IPS DF 6.9 (cell line): ENCODE measurements around the gene TPP1.

Source experiments
- DNase-seq: peaks from one replicate; pipeline ENCODE4 v3.0.0-alpha.2; 2013; ENCODE audit warnings: low read depth, low spot score
- H3K27ac ChIP-seq: one replicate; pipeline ENCODE4 v1.5.1; 2013; ENCODE audit warnings: low read length, control low read depth
- H3K27me3 ChIP-seq: 2 replicates; pipeline ENCODE4 v1.6.1; 2013; ENCODE audit warnings: mild to moderate bottlenecking, low read length; ENCODE audit not compliant: control insufficient read depth, insufficient read depth
- H3K36me3 ChIP-seq: 2 replicates; pipeline ENCODE4 v1.6.1; 2013; ENCODE audit warnings: low read length; ENCODE audit not compliant: control insufficient read depth, insufficient read depth
- H3K4me1 ChIP-seq: 2 replicates; pipeline ENCODE4 v1.6.1; 2013; ENCODE audit warnings: low read length; ENCODE audit not compliant: control insufficient read depth, insufficient read depth
- H3K4me3 ChIP-seq: 2 replicates; pipeline ENCODE4 v1.5.1; 2013; ENCODE audit warnings: mild to moderate bottlenecking, low read length
- H3K9me3 ChIP-seq: 2 replicates; pipeline ENCODE4 v1.6.1; 2013; ENCODE audit warnings: low read length, inconsistent platforms; ENCODE audit not compliant: control insufficient read depth, insufficient read depth
- WGBS: extraction: QIAGEN DNeasy Blood & Tissue Kit; methylation state at CpG from one replicate; pipeline ENCODE4 v1.1.7; 2013; ENCODE audit warnings: mixed read lengths, missing lambda C conversion rate; ENCODE audit not compliant: insufficient read length, insufficient coverage; 5-methylcytosine and 5-hydroxymethylcytosine counted together

Gene TPP1

DNA sequence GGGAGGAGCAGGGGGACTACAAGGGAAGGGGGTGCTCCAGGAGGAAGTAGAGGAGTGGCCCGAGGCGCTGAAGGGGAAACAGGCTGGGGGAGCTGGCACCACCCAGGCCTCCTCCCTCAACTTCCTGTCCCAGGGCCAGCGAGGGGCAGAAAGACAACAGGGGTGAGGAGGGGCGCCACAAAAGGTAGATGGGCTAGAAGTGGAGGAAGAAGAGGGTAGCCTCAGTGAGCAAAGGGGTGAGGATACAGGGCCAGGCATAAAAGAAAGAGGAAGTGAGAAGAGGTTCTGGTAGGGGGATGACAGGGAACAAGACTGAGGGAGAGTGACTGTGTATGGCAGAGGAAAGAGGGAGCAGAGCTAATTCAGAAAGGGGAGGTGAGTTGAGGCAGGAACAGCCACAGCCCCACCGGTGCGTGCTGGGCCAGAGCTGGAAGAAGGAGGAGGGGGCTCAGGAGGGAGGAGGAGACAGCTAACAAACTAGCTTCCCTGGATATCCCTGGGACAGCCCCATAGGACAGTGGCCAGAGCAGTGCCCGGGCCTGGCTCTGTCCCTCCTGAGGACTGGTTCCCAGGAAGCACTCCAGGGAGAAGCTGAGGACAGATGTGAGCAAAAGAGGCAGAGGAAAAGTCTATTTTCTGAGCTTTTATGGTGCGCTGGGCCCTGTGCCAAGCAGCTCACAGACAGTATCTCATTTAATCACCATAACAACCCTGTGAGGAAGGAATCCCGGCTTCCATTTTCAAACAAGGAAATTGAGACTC, 27.9 kb upstream of the TPP1 start:
- WGBS, result no CpG with 5 or more reads among the region's 9 CpGs
- no peak for DNase-seq
- no peak overlapping the region for H3K27ac ChIP-seq

DNA sequence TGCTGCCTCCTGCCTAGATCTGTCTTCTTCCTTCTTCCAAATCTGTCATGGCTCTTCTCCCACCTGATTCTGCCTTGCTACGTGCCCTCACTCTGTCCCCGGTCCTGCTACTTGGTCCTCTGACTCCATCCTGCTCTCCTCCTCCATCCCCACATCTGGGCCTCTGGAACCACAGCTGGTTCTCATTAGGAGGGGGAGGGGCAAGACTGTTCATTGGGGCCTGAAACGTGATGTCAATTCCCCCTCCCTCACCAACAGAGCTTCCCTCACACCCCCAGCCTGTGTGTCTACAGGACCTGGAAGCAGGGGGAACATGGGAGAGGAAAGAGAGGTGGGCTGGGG, 27.3 kb upstream of the TPP1 start:
- WGBS, result no CpG with 5 or more reads among the region's 3 CpGs
- Histone ChIP-seq H3K4me1 (no peaks in the 10 kb centered on the region), H3K27me3 (no peaks in the 10 kb centered on the region), H3K9me3 (no peaks in the 10 kb centered on the region), H3K36me3 (no peaks in the 10 kb centered on the region), H3K27ac (no peak overlapping the region), H3K4me3 (no peak overlapping the region)
- DNase-seq, result no peak

More for the DNA sequence above, 27.9 kb upstream of the TPP1 start:
- Histone ChIP-seq H3K9me3 (no peaks in the 10 kb centered on the region), H3K27me3 (no peaks in the 10 kb centered on the region), H3K4me3 (no peak overlapping the region), H3K36me3 (no peaks in the 10 kb centered on the region), H3K4me1 (no peaks in the 10 kb centered on the region)

DNA sequence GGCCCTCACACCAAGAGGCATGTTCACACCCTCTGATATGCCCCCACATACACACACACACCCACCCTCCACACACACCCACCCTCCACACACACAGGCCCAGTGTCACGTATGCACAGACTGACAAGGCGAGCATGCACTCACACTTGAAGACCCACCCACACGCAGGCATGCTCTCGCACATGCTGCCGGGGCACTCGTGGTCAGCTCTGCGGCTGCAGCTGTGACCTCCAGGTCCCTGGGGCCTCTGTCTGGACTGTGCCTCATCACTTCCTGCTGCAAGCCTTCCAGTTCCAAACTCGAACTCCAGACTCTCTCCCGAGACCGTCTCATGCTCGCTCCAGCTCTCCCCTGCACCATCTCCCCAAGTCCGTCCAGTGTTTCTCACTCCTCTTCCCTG, 26.8 kb upstream of the TPP1 start:
- no peak for DNase-seq
- Histone ChIP-seq H3K4me3 (no peak overlapping the region), H3K36me3 (no peaks in the 10 kb centered on the region), H3K9me3 (no peaks in the 10 kb centered on the region), H3K27ac (no peak overlapping the region), H3K27me3 (no peaks in the 10 kb centered on the region), H3K4me1 (no peaks in the 10 kb centered on the region)
- no CpG with 5 or more reads among the region's 12 CpGs for WGBS

DNA sequence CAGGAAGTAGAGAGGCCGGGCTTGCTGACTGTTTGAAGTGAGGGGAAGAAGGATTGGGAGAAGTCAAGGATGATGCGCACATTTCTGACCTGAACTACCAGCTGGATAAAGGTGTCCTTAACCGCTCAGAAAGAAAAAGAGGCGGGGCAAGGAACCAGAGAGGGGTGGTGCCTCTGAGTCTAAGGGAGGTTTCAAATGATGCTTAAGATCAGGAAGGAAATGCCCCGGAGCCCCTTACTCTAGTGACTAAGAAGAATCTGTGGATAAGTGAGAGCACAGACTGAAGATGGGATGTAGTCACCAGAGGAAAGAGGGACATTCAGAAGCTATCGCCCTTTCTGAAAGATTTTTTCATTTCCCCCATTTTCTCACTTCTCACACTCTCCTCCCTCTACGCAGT, 23.7 kb upstream of the TPP1 start:
- no peak for DNase-seq
- H3K27ac ChIP-seq, result no peak overlapping the region
- H3K9me3 ChIP-seq, result no peaks in the 10 kb centered on the region
- H3K36me3 ChIP-seq, result no peaks in the 10 kb centered on the region
- H3K27me3 ChIP-seq, result no peaks in the 10 kb centered on the region
- H3K4me1 ChIP-seq, result no peaks in the 10 kb centered on the region
- no CpG with 5 or more reads among the region's 7 CpGs for WGBS
- H3K4me3 ChIP-seq, result no peak overlapping the region

DNA sequence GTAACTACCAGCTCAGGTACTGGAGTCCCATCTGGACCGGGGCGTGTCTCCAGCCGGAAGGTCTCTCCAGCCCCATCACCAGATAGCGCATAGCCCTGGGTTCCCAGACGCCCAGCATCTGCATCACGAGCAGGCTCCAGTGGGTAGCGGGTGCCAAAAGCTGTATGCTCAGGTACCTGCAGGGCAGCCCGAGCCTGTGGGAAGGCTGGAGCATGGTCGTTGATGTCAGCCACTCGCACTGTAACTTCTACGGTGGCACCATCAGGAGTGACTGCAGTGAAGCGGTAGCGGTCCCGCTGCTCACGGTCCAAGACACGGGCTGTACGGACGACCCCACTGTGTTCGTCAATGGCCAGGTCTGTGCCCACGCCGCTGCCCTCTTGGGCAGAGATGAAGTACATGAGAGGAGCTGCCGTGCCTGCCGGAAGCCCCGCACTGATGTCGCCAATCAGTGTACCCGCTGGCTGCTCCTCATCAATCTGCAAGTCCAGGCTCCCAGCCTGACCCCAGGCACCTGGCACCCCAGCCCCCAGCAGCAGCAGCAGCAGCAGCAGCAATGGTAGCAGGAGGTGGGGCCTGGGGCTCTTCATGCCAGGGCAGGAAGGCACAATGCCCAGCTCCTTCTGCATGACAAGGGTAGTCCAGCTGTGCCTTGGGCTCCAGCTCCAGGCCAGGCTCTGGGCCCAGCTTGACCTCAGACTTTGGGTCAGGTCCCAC, 21.9 kb upstream of the TPP1 start:
- no peaks in the 10 kb centered on the region for H3K27me3 ChIP-seq
- no CpG with 5 or more reads among the region's 26 CpGs for WGBS
- H3K36me3 ChIP-seq, result no peaks in the 10 kb centered on the region
- no peak overlapping the region for H3K4me3 ChIP-seq
- no peak overlapping the region for H3K27ac ChIP-seq
- no peaks in the 10 kb centered on the region for H3K4me1 ChIP-seq
- H3K9me3 ChIP-seq, result no peaks in the 10 kb centered on the region
- DNase-seq, result no peak

DNA sequence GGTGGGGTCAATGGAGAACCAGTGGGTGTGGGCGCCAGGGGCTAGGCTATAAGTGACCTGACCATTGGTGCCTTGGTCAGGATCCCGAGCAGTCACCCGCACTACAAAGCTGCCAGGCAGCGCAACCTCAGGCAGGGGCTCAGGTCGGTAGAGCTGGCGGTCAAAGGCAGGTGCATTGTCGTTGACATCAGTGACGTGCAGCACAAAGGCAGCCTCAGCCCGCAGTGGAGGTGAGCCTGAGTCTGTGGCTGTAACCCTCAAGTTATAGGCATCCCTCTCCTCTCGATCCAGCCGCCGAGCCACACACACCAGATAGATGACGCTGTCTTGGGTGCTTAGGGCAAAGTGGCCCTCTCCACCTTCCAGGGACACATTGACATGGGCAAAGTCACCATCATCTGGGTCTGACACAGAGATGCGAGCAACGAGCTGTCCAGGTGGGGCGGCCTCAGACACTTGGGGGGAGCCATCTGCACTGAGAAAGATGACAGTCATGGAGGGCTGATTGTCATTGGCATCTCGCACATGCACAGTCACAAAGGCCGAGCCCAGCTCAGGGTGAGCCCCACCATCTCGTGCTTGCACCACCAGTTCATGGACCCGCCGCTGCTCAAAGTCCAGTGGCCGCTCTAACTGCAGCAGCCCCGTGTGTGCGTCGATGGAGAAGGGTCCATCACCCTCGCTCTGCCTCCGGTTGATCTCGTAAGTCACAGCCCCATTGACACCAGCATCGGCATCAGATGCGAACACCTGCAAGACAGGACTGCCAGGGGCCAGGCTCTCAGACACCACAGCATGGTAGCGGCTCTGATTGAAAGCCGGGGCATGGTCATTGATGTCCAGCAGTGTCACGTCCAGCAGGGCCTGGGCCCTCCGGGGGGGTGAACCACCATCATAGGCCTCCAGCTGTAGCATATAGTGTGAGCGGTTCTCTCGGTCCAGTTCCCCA, 21.1 kb upstream of the TPP1 start:
- no peak for DNase-seq

DNA sequence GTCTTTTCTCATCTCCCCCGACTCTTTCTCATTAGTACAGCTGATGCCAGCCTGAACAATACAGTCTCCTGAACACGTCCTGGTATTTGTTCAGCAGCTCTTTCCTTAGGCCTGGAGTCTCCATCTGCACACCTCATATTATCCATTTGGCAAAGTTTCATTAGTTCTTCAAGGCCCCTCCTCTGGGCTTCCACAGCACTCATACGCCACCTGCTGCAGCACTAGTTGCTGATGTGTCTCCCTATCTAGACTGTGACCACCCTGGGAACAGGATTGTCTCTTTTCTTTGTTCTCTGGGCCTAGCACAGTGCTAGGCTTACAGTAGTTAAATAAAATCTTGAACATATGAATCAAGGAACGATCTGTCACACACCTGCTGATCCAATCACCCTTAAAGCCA, 19.2 kb upstream of the TPP1 start:
- DNase-seq, result no peak

More for the DNA sequence above, 21.1 kb upstream of the TPP1 start:
- Histone ChIP-seq H3K27me3 (no peaks in the 10 kb centered on the region), H3K9me3 (no peaks in the 10 kb centered on the region), H3K4me3 (no peak overlapping the region), H3K27ac (no peak overlapping the region), H3K4me1 (no peaks in the 10 kb centered on the region), H3K36me3 (no peaks in the 10 kb centered on the region)
- no CpG with 5 or more reads among the region's 36 CpGs for WGBS

DNA sequence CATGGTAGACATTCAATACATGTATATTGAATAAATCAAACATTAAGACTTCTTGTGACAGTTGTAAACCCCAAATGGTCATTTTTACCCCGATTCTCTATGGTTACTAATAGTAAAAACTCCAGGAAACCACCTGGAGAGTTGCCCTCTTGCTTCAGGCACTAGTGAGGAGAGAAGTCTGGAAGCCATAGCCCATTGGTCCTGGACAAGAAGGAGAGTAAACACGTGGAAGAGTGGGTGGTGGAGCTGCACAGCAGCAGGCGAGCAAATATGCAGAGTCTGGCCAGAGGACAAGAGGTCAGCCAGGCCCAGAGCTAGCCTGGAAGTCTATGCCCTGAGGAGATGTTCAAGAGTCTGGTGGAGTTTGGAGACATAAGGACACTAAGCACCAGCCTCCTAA, 18.6 kb upstream of the TPP1 start:
- WGBS, result no CpG with 5 or more reads among the region's 3 CpGs
- H3K27me3 ChIP-seq, result no peaks in the 10 kb centered on the region
- no peak overlapping the region for H3K27ac ChIP-seq
- no peak overlapping the region for H3K4me3 ChIP-seq
- H3K4me1 ChIP-seq, result no peaks in the 10 kb centered on the region
- H3K9me3 ChIP-seq, result no peaks in the 10 kb centered on the region
- no peaks in the 10 kb centered on the region for H3K36me3 ChIP-seq
- DNase-seq, result no peak

More for the DNA sequence above, 19.2 kb upstream of the TPP1 start:
- Histone ChIP-seq H3K4me1 (no peaks in the 10 kb centered on the region), H3K27me3 (no peaks in the 10 kb centered on the region), H3K27ac (no peak overlapping the region), H3K36me3 (no peaks in the 10 kb centered on the region), H3K9me3 (no peaks in the 10 kb centered on the region), H3K4me3 (no peak overlapping the region)
- no CpG with 5 or more reads among the region's 4 CpGs for whole genome bisulfite sequencing

DNA sequence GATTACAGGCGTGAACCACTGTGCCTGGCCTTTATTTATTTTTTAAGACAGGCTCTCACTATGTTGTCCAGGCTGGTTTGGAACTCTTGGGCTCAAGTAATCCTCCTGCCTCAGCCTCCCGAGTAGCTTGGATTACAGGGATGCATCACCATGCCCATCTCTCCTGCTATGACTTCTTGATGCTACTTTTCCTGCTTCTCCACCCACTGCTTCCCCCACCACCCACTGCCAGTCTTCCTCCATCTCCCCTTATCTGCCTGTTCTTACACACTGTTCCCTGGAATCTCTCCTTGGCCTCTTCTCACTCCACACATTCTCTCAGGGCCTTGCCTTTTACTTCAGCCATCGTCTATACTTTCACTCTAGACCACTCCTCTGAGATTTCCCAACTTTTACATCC, 17.3 kb upstream of the TPP1 start:
- H3K4me3 ChIP-seq, result no peak overlapping the region
- peaks cover under 1% of the 10 kb centered on the region; the same call in 1 of the 2 replicates for H3K27me3 ChIP-seq
- no peak overlapping the region for H3K27ac ChIP-seq
- no peak for DNase-seq
- WGBS, result no CpG with 5 or more reads among the region's 3 CpGs
- H3K4me1 ChIP-seq, result no peaks in the 10 kb centered on the region
- no peaks in the 10 kb centered on the region for H3K9me3 ChIP-seq
- H3K36me3 ChIP-seq, result no peaks in the 10 kb centered on the region
